ENCODE data around the gene PER3.

The PER3 gene

DNA sequence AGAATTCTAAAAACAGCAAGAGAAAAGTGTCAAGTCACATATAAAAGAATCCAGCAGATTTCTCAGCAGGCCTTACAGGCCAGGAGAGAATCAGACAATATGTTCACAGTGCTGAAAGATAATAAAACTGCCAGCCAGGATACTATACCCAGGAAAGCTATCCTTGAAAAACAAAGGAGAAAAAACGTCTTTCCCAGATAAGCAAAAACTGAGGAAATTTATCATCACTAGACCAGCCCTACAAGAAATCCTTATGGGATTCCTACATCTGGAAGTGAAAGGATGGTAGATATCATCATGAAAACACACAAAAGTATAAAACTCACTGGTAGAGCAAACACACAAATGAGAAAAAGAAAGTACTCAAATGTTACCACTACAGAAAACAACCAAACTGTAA lies 93.9 kb downstream of the PER3 start:
- no peak for DNase-seq

DNA sequence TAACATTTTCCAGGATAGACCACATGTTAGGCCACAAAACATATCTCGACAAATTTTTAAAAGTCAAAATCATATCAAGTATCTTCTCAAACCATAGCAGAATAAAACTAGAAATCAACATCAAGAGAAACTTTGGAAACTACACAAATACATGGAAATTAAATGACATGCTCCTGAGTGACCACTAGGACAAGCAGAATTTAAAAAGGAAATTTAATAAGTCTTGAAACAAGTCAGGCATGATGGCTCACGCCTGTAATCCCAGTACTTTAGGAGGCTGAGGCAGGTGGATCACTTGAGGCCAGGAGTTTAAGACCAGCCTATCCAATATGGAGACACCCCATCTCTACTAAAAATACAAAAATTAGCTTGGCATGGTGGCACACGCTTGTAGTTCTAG lies 95.1 kb downstream of the PER3 start:
- DNase-seq, result no peak

DNA sequence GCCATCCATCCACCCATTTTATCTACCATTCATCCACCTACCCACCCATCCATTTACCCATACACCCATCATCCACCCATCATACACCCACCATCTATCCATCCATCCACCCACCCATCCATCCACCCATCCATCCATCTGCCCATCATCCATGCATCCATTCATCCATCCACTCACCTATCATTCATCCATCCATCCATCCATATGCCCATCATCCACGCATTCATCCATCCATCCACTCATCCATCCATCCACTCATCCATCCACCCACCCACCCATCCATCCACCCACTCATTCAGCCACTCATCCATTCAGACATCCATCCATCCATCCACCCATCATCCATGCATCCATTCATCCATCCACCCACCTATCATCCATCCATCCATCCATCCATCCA lies 100.7 kb downstream of the PER3 start:
- no peak for DNase-seq

DNA sequence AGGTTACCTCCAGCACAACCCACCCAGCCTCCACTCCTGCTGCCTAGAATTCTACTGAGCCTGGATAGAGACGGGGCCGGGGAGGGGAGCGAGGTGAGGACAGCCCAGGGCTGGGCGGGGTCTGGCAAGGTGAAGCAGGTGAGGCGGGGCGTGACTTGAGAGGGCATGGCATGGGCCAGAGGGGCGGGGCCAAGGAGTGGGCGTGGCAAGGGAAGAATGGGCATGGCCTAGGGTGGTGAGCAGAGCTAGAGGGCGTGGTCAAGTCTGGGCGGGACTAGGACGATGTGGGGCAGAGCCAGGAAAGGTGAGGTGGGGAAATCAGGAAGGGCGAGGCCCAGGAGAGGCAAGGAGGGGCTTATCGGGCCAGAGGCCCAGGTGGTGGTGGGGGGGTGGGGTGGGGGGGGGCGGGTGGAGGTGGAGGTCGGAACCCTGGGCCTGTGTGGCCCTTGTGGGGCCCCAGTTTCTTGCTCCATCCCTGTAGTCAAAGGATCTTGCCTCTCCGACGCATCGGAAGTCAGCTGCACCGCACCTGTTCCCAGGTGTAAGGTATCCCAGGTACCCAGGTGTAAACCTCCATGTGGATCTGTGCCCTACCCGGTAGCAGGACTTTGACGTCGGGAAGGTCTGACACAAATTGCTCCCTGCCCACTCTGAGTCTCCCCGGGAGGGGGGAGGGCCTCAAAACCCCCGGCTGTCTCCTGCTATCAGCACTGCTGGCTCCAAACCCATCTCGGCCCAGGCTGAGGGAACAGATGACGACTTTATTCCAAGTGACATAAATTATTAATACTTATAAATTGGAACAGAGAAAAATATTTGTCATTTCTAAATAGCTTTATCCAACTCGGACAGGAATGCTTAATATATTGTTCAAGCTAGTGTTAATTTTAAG lies 101.7 kb downstream of the PER3 start:
- no peak for DNase-seq

DNA sequence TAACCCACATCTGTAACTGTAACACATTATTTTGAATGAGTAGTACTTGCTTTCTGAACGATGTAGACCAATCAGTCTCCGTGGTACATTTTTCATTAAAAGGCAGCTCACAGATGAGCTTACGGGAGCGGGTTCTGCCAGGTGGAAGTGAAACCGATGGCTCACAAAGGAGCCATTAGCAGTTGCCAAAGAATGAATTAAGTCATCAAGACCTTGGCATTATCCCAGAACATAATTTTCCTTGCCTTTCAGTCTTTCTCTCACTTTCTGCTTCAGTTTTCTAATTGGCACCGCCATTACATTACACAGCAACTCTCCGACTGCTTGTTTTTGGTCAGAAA lies 102.3 kb downstream of the PER3 start:
- no peak for DNase-seq

DNA sequence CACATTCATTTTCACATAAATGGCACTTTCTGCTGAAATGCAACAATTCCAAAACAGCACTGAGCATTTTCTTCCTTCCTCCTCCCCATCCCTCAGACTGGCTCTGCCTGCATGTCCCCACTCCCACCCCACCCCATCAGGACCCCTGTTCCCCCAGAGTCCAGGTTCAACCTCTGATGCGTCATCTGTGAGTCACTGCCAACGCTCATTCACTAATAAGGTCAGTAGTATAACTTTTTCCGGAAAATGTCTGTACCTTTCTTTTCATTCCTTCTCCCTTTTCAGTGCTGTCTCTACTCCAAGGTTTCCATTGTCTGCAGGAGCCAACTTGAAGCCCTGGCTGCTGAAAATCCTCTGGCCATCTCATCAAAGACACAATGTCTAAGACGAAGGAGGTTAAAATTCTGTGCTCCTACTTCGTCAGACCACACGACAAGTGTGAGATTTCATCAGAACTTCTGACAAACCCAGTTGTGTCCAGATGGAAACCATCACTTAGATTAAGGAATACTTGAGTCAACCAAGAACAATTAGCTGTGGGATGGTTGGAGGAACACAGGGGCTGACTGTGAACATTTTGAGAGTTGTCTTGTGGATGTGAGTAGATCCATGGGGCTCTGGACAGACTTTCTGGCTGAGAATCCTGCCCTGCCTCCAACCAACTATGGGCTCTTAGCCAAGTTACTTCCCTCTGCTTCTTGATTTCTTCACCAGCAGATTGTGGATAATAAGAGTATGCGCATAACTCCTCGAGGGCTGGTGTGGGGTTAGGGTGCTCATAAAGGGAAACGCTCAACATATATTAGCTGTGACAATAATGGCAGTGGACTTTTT lies 104.4 kb downstream of the PER3 start:
- no peak for DNase-seq

DNA sequence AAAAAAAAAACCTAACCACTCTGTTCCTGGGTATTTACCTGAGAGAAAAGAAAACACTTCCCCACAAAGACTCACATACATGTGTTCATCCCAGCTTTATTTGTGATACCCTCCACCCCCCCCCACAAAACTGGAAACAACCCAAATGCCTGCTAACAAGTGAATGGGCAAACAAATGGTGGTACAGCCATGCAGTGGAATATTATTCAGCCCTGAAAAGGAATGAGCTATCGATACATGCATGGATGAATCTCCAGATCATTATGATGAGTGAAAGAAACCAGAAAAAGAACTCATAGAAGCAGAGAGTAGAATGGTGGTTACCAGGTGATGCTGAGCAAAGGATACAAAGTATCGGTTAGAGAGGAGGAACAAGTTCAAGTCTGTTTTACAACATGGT lies 106.8 kb downstream of the PER3 start:
- DNase-seq, result no peak

DNA sequence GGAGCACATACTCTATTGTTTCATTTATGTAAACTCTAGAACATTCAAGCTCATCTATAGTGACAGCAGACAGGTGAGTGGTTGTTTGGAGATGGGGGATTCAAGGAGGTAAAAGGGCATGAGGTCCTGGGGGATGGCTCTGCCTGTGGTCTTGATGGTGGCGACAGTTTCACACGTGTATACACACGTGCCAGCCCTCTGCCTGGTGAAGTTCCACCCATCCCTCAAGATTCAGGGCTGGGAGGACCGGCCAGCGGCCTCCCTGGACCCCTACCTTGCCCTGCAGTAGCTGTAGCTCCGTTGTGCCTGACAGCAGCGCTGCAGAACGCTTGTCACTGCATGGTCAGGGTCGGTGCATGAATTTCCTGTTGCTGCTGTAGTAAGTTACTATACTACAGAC lies 107.7 kb downstream of the PER3 start:
- DNase-seq, result no peak

DNA sequence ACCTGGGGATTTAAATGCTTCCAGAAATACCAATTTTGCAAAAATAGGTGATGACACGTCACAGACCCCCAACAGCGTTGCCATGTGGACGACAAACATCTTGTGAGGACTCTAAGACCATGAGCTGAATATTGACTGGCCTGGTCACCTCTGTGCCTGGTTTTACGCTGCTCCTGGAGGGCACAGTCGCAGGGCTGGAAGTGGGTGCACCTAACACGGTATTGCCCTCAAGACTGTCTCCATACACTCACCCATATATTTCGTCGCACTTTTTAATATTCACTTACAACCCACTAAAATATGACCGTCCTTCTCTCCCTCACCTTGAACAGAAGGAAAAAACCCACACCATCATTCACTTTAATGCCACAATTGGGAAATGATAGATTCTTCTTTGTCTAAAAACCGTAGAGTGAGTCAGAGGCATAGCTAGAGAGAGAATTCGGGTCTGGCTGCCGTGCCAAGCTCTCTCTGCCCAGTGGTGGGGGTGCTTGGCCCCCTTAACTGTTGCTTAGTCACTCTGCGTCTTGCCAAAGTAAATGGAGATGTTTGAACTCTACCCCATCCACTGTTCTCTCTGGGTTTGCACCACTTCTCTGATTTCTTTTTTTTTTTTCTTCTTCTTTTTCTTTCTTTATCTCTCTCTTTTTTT lies 109.6 kb downstream of the PER3 start:
- DNase-seq, result no peak
